Thymus (tissue), 11 donors: ENCODE data around the gene TRIO. TPM values are rescaled to one million over a fixed set of nuclear protein-coding genes. Genes with fewer than 3 reads are reported as not detected.

Experiments used
- DNase-seq, 9 donors: peaks; one replicate each; pipeline ENCODE4 v3.0.0-alpha.2; 2013; ENCODE audit warnings: low spot score in 9 of 9, low read depth in 6 of 9, missing footprints in 1 of 9
- H3K27ac ChIP-seq, 2 donors: one replicate each; pipeline ENCODE4 v1.5.1; 2013; ENCODE audit warnings: control low read depth in 1 of 2, low read depth in 1 of 2, low read length in 1 of 2, mild to moderate bottlenecking in 1 of 2, moderate library complexity in 1 of 2
- H3K27me3 ChIP-seq, 2 donors: one replicate each; pipeline ENCODE4 v1.5.1; 2013; ENCODE audit warnings: low read length in 1 of 2; ENCODE audit not compliant: control insufficient read depth in 2 of 2, insufficient read depth in 1 of 2
- H3K36me3 ChIP-seq, 2 donors: one replicate each; pipeline ENCODE4 v1.5.1; 2013; ENCODE audit warnings: low read length in 1 of 2, mild to moderate bottlenecking in 1 of 2, moderate library complexity in 1 of 2; ENCODE audit not compliant: control insufficient read depth in 2 of 2, insufficient read depth in 2 of 2
- H3K4me1 ChIP-seq, 2 donors: one replicate each; pipeline ENCODE4 v1.5.1; 2013; ENCODE audit warnings: low read length in 2 of 2; ENCODE audit not compliant: control insufficient read depth in 2 of 2, insufficient read depth in 2 of 2
- H3K4me3 ChIP-seq, 2 donors: one replicate each; pipeline ENCODE4 v1.5.1; 2013; ENCODE audit warnings: low read length in 2 of 2, control low read depth in 1 of 2, mild to moderate bottlenecking in 1 of 2
- H3K9me3 ChIP-seq, 2 donors: one replicate each; pipeline ENCODE4 v1.5.1; 2013; ENCODE audit warnings: low read length in 1 of 2, mild to moderate bottlenecking in 1 of 2; ENCODE audit not compliant: control insufficient read depth in 2 of 2, insufficient read depth in 1 of 2
- WGBS: extraction: QIAGEN DNeasy Blood & Tissue Kit; methylation state at CpG from one replicate; pipeline ENCODE4 v1.1.7; 2013; 5-methylcytosine and 5-hydroxymethylcytosine counted together
- polyA plus RNA-seq: library from polyadenylated mRNA; stranded (reverse); fragments of 200-250 nt; gene quantifications from one replicate; pipeline ENCODE4 v1.2.3, GENCODE V29; 2013
- total RNA-seq: library from RNA; stranded (reverse); fragments of 120-200 nt; gene quantifications from one replicate; pipeline ENCODE4 v1.2.4, GENCODE V29; 2013
- donor health status: healthy.

The TRIO gene
- total and polyA plus RNA-seq, 2 donors = 26.9 to 52.1 TPM

GRCh38 chr5:14476786-14477435 lies 333.8 kb downstream of the TRIO start:
- Histone ChIP-seq H3K36me3 (peaks cover 3 to 36% of the 10 kb centered on the region in 2 donors), H3K4me1 (no peaks in the 10 kb centered on the region), H3K4me3 (no peak overlapping the region), H3K27ac (no peak overlapping the region), H3K27me3 (no peaks in the 10 kb centered on the region), H3K9me3 (no peaks in the 10 kb centered on the region)
- 97% methylated on average over 4 of the region's 4 CpGs for WGBS
- no peak for DNase-seq

- WGBS = 96% methylated on average over 3 of the region's 3 CpGs
- Histone ChIP-seq H3K36me3 (peaks cover 10 to 44% of the 10 kb centered on the region in 2 donors), H3K27me3 (no peaks in the 10 kb centered on the region)
These were observed 336.1 kb downstream of the TRIO start for GRCh38 chr5:14479143-14479696.

GRCh38 chr5:14481349-14481748 lies 338.2 kb downstream of the TRIO start:
- no peaks in the 10 kb centered on the region for H3K9me3 ChIP-seq
- H3K4me1 ChIP-seq = no peaks in the 10 kb centered on the region
- no peak for DNase-seq
- 99% methylated on average over 8 of the region's 8 CpGs for WGBS
- H3K4me3 ChIP-seq = no peak overlapping the region
- H3K27me3 ChIP-seq = no peaks in the 10 kb centered on the region
- no peak overlapping the region for H3K27ac ChIP-seq
- H3K36me3 ChIP-seq = peaks cover 12 to 51% of the 10 kb centered on the region in 2 donors

More at GRCh38 chr5:14479143-14479696, 336.1 kb downstream of the TRIO start:
- Histone ChIP-seq H3K4me3 (no peak overlapping the region), H3K9me3 (no peaks in the 10 kb centered on the region), H3K4me1 (no peaks in the 10 kb centered on the region), H3K27ac (no peak overlapping the region)
- DNase-seq = no peak

GRCh38 chr5:14482085-14482484 lies 338.9 kb downstream of the TRIO start:
- no peak overlapping the region for H3K4me3 ChIP-seq
- no peaks in the 10 kb centered on the region for H3K4me1 ChIP-seq
- 98% methylated on average over 5 of the region's 5 CpGs for WGBS
- H3K9me3 ChIP-seq = no peaks in the 10 kb centered on the region
- H3K36me3 ChIP-seq = peaks cover 12 to 50% of the 10 kb centered on the region in 2 donors
- DNase-seq = no peak
- no peaks in the 10 kb centered on the region for H3K27me3 ChIP-seq
- no peak overlapping the region for H3K27ac ChIP-seq

DNA sequence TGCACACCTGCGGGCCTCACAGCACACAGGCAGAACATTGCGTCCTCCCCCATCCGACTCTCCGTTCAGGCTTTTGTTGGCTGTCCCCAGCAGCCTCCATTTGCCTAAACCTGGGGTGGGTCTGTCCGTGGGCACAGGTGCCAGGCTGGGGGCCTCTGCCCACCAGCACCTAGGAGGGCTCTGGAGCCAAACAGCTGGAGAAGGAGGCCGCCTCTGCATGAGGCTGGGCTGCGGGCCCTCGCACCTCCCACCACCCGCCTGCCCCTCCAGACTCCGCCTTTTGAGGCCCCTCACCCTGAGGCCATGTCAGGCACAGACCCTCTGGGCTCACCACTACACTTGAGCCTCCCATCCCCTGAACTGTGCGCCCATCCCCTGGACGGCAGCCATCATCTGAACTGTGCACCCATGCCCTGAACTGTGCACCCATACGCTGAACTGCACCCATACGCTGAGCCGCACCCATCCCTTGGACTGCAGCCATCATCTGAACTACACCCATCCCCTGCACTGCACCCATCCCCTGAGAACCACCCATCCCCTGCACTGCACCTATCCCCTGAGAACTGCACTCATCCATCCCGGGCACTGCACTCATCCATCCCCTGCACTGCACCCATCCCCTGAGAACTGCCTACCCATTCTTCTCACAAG lies 340.5 kb downstream of the TRIO start:
- 98% methylated on average over 16 of the region's 16 CpGs for WGBS
- Histone ChIP-seq H3K36me3 (peaks cover 19 to 54% of the 10 kb centered on the region in 2 donors), H3K9me3 (no peaks in the 10 kb centered on the region), H3K27ac (no peak overlapping the region), H3K27me3 (no peaks in the 10 kb centered on the region), H3K4me3 (no peak overlapping the region), H3K4me1 (no peaks in the 10 kb centered on the region)
- no peak for DNase-seq

- peaks cover 19 to 49% of the 10 kb centered on the region in 2 donors for H3K36me3 ChIP-seq
- no peaks in the 10 kb centered on the region for H3K9me3 ChIP-seq
- no peak for DNase-seq
- H3K4me3 ChIP-seq = no peak overlapping the region
- no peak overlapping the region for H3K27ac ChIP-seq
- peaks cover 0 to 3% of the 10 kb centered on the region in 2 donors for H3K4me1 ChIP-seq
- no peaks in the 10 kb centered on the region for H3K27me3 ChIP-seq
- WGBS = 98% methylated on average over 5 of the region's 5 CpGs
These were observed 343.3 kb downstream of the TRIO start for GRCh38 chr5:14486486-14486885.

DNA sequence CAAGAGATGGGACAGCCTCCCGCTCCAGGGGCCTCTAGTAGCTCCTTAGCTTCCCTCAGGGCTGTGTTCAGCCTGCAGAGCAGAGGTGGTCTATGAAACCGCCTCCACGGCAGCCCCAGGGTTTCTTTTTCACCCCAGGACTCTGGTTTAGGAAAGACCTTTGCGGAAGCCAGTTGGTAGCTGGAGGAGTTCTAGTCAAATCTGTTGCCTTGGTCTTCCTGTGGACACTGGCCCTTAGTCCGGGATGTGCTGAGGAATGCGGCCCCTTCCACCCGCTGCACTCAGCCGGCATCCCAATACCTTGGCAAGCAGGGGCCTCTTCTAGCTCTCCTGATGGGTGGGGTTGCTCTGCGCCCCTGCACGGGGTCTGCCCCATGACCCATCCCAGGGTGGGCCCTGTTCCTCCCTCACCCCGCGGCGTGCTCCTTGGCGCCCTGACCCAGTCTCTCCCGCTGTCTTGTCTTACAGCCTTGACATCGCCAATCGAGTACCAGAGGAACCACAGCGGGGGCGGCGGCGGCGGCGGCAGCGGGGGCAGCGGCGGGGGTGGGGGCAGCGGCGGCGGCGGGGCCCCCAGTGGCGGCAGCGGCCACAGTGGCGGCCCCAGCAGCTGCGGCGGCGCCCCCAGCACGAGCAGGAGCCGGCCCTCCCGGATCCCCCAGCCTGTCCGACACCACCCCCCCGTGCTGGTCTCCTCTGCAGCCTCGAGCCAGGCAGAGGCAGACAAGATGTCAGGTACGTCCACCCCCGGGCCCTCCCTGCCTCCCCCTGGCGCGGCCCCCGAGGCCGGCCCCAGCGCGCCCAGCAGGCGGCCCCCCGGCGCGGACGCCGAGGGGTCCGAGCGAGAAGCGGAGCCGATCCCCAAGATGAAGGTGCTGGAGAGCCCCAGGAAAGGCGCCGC lies 344.1 kb downstream of the TRIO start:
- H3K27ac ChIP-seq = no peak overlapping the region
- H3K9me3 ChIP-seq = no peaks in the 10 kb centered on the region
- DNase-seq = no peak
- no peak overlapping the region for H3K4me3 ChIP-seq
- H3K4me1 ChIP-seq = peaks cover 0 to 3% of the 10 kb centered on the region in 2 donors
- peaks cover 19 to 48% of the 10 kb centered on the region in 2 donors for H3K36me3 ChIP-seq
- no peaks in the 10 kb centered on the region for H3K27me3 ChIP-seq
- WGBS = 99% methylated on average over 62 of the region's 62 CpGs

DNA sequence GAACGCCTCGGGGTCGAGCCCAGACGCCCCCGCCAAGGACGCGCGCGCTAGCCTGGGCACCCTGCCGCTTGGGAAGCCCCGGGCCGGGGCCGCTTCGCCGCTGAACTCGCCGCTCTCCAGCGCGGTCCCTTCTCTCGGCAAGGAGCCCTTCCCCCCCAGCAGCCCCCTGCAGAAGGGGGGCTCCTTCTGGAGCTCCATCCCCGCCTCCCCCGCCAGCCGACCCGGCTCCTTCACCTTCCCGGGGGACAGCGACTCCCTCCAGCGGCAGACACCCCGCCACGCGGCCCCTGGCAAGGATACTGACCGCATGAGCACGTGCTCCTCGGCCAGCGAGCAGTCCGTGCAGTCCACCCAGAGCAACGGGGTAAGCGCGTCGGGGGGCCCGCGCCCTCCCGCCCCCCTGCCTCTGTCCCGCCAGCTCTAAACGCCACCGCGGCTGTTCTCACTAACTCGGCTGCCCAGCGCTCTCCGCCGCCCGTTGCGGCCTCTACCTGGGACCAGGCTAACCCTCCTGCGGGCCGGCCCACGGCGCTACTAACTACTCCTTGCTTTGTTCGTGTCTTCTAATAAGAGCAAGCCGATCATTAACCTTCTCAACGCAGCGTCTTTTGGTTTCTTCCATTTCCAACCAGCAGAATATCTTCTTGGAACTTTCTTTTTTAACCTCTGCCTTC lies 344.9 kb downstream of the TRIO start:
- no peaks in the 10 kb centered on the region for H3K27me3 ChIP-seq
- peaks cover 0 to 3% of the 10 kb centered on the region in 2 donors for H3K4me1 ChIP-seq
- 97% methylated on average over 60 of the region's 60 CpGs for WGBS
- no peak overlapping the region for H3K27ac ChIP-seq
- peaks cover 23 to 49% of the 10 kb centered on the region in 2 donors for H3K36me3 ChIP-seq
- no peaks in the 10 kb centered on the region for H3K9me3 ChIP-seq
- DNase-seq = no peak
- no peak overlapping the region for H3K4me3 ChIP-seq
